Pancreas (tissue), 10 donors: ENCODE measurements around the gene SLC5A6. TPM values are rescaled to one million over a fixed set of nuclear protein-coding genes. Genes with fewer than 3 reads are reported as not detected.

ENCODE experiments used
- ATAC-seq, 4 donors: fragments of 200-7000 bp; cut with Tn5 transposase; one replicate each; pipeline versions ENCODE4 v1.8.0 to v1.9.1; 2020; ENCODE audit warnings: mild to moderate bottlenecking in 4 of 4, moderate library complexity in 4 of 4
- DNase-seq, 6 donors: peaks; one replicate each; pipeline ENCODE4 v3.0.0-alpha.2; 2020
- FAIRE-seq: peaks from 2 replicates; lab custom pipeline; 2012; peaks lifted over from hg19 to GRCh38; lab: Jason Lieb, UNC
- H3K27ac ChIP-seq, 4 donors: fragments of 200-600 bp; sonication (generic); 1 replicate in 3 of 4; 2 replicates in 1 of 4; pipeline versions ENCODE4 v1.5.0 to v1.8.0; 2020
- H3K27me3 ChIP-seq, 4 donors: fragments of 200-600 bp; one replicate each; pipeline ENCODE4 v1.8.0; 2021
- H3K36me3 ChIP-seq, 3 donors: fragments of 200-600 bp; sonication (generic) in 1 of 3; one replicate each; pipeline versions ENCODE4 v1.5.0 to v1.8.0; 2020 to 2021
- H3K4me1 ChIP-seq, 3 donors: fragments of 200-600 bp; one replicate each; pipeline ENCODE4 v1.8.0; 2021
- H3K4me3 ChIP-seq, 4 donors: fragments of 200-600 bp; sonication (generic) in 2 of 4; one replicate each; pipeline versions ENCODE4 v1.5.0 to v1.8.0; 2020 to 2021
- H3K9me3 ChIP-seq, 4 donors: fragments of 200-600 bp; one replicate each; pipeline ENCODE4 v1.8.0; 2021
- CTCF ChIP-seq, 4 donors: fragments of 200-600 bp; sonication (generic) in 3 of 4; IDR thresholded peaks; one replicate each; pipeline versions ENCODE4 v1.5.0 to v1.8.0; 2021; ENCODE audit warnings: antibody characterized with exemption in 4 of 4
- WGBS, 2 donors: extraction: QIAGEN DNeasy Blood & Tissue Kit; methylation state at CpG; one replicate each; pipeline ENCODE4 v1.1.7; 2013; 5-methylcytosine and 5-hydroxymethylcytosine counted together
- intact Hi-C, 3 donors: fragments of 100-400 bp; cut with DNase I; formaldehyde crosslinking; loops; one replicate each; pipeline versions ENCODE4 v1.11.1 to v1.14.2; 2022
- polyA plus RNA-seq, 2 donors: library from polyadenylated mRNA; stranded (reverse); fragments of 200-250 nt; gene quantifications; one replicate each; pipeline ENCODE4 v1.2.3, GENCODE V29; 2013
- total RNA-seq, 6 donors: library from RNA; stranded (reverse); fragmentation: NEBNext Ultra II Directional in 4 of 6; extraction: Animal tissue kit (Norgen Biotek cat#: 25700) in 4 of 6; gene quantifications; one replicate each; pipeline versions ENCODE4 v1.2.1 to v1.2.4, GENCODE V29; 2021 to 2023
- donor health status: healthy with polysubstance abuse.
- donor health status: DM: no; HTN: no; CAD: no; lungs with moderate emphysema.
- donor health status: DM: no; HTN: no; CAD: no.
- donor health status: control.
- donor health status: control.
- donor health status: Bipolar disorder and iron deficiency.
- donor health status: DM: yes; HTN: yes; CAD: no.
- donor health status: DM: no; HTN: no; CAD: no.
- donor health status: DM: no; HTN: no; CAD: no.
- donor health status: DM: yes; HTN: yes; CAD: no.

The SLC5A6 gene
- total and polyA plus RNA-seq, 8 donors: 8.3 to 15.3 (median 14.7) TPM

- Histone ChIP-seq H3K4me3 (no peak overlapping the region), H3K9me3 (no peaks in the 10 kb centered on the region), H3K27me3 (no peaks in the 10 kb centered on the region), H3K27ac (no peak overlapping the region), H3K36me3 (no peaks in the 10 kb centered on the region), H3K4me1 (no peaks in the 10 kb centered on the region)
- FAIRE-seq: no peak
- 76 to 86% methylated on average over 8 of the region's 8 CpGs for WGBS, 2 donors
- no peak for ATAC-seq
- intact Hi-C loops: no loop called here
- TF ChIP-seq CTCF (IDR thresholded peaks at IDR 0.05): no peak
- DNase-seq: peak in 1 of 6 donors; percentile 14
Measured at GRCh38 chr2:27152102-27152795, 59.8 kb downstream of the SLC5A6 start.

- no peaks in the 10 kb centered on the region for H3K4me1 ChIP-seq
- no peak for FAIRE-seq
- intact Hi-C loops: no loop called here
- H3K4me3 ChIP-seq: no peak overlapping the region
- DNase-seq: peak in 1 of 6 donors; percentile 12
- H3K36me3 ChIP-seq: no peaks in the 10 kb centered on the region
- no peak for TF ChIP-seq CTCF (IDR thresholded peaks at IDR 0.05)
- 85 to 90% methylated on average over 8 of the region's 8 CpGs for WGBS, 2 donors
- H3K27ac ChIP-seq: no peak overlapping the region
- H3K9me3 ChIP-seq: no peaks in the 10 kb centered on the region
- H3K27me3 ChIP-seq: no peaks in the 10 kb centered on the region
- no peak for ATAC-seq
Measured at GRCh38 chr2:27150639-27151230, 61.3 kb downstream of the SLC5A6 start.

Other genes starting within 250 kb of the SLC5A6 start
- 10 to 100 TPM in 2 of 6 donors, 1 to 10 TPM in 4; 4.7 to 10.9 (median 8.2) TPM for gene MAPRE3, start 241.6 kb downstream of the SLC5A6 start, total RNA-seq
- gene MAPRE3, start 241.6 kb downstream of the SLC5A6 start, polyA plus RNA-seq: 10 to 100 TPM; 35.7 to 56.8 TPM
- 10 to 100 TPM; 57.3 to 77.1 (median 59.8) TPM for gene TMEM214, start 179.3 kb downstream of the SLC5A6 start, total RNA-seq
- 100 to 1,000 TPM in 1 of 2 donors, 10 to 100 TPM in 1; 72.1 to 109 TPM for gene TMEM214, start 179.3 kb downstream of the SLC5A6 start, polyA plus RNA-seq
- 10 to 100 TPM in 5 of 6 donors, 1 to 10 TPM in 1; 8.2 to 15.5 (median 11.9) TPM for gene AGBL5, start 160.6 kb downstream of the SLC5A6 start, total RNA-seq
- 10 to 100 TPM in 1 of 2 donors, 1 to 10 TPM in 1; 8.7 to 11.6 TPM for gene AGBL5, start 160.6 kb downstream of the SLC5A6 start, polyA plus RNA-seq
- 100 to 1,000 TPM in 3 of 6 donors, 10 to 100 TPM in 3; 76.6 to 148 (median 108) TPM for gene OST4, start 140.6 kb downstream of the SLC5A6 start, total RNA-seq
- 100 to 1,000 TPM; 183 to 188 TPM for gene OST4, start 140.6 kb downstream of the SLC5A6 start, polyA plus RNA-seq
- gene EMILIN1, start 133.7 kb downstream of the SLC5A6 start, total RNA-seq: 10 to 100 TPM in 2 of 6 donors, 1 to 10 TPM in 4; 2.6 to 47.1 (median 7.3) TPM
- 10 to 100 TPM in 1 of 2 donors, 1 to 10 TPM in 1; 3.7 to 15.5 TPM for gene EMILIN1, start 133.7 kb downstream of the SLC5A6 start, polyA plus RNA-seq
- 10 to 100 TPM in 1 of 6 donors, 1 to 10 TPM in 5; 5.1 to 11.7 (median 6.3) TPM for gene KHK, start 125.5 kb downstream of the SLC5A6 start, total RNA-seq
- gene KHK, start 125.5 kb downstream of the SLC5A6 start, polyA plus RNA-seq: 10 to 100 TPM; 10.6 to 16.2 TPM
- 1 to 10 TPM in 1 of 6 donors, under 1 TPM in 4, not detected in 1; 0.42 to 1.1 (median 0.78) TPM for gene CGREF1, start 93.1 kb downstream of the SLC5A6 start, total RNA-seq
- gene CGREF1, start 93.1 kb downstream of the SLC5A6 start, polyA plus RNA-seq: 1 to 10 TPM in 1 of 2 donors, under 1 TPM in 1; 0.49 to 1.2 TPM
- gene ABHD1, start 88.5 kb downstream of the SLC5A6 start, total RNA-seq: under 1 TPM in 5 of 6 donors, not detected in 1; 0.26 to 0.47 (median 0.34) TPM
- under 1 TPM; 0.27 to 0.99 TPM for gene ABHD1, start 88.5 kb downstream of the SLC5A6 start, polyA plus RNA-seq
- gene PREB, start 77.6 kb downstream of the SLC5A6 start, total RNA-seq: 10 to 100 TPM; 24.6 to 38.7 (median 29.6) TPM
- gene PREB, start 77.6 kb downstream of the SLC5A6 start, polyA plus RNA-seq: 10 to 100 TPM; 61.4 to 73.6 TPM
- gene PRR30, start 72.9 kb downstream of the SLC5A6 start, total RNA-seq: not detected
- gene PRR30, start 72.9 kb downstream of the SLC5A6 start, polyA plus RNA-seq: not detected
- gene TCF23, start 63.3 kb downstream of the SLC5A6 start, total RNA-seq: under 1 TPM in 4 of 6 donors, not detected in 2; 0.03 to 0.19 (median 0.04) TPM
- not detected for gene TCF23, start 63.3 kb downstream of the SLC5A6 start, polyA plus RNA-seq
- 10 to 100 TPM; 38.9 to 56.8 (median 48.6) TPM for gene ATRAID, start 227 bp downstream of the SLC5A6 start, total RNA-seq
- gene ATRAID, start 227 bp downstream of the SLC5A6 start, polyA plus RNA-seq: 100 to 1,000 TPM in 1 of 2 donors, 10 to 100 TPM in 1; 68.1 to 106 TPM
- 10 to 100 TPM in 5 of 6 donors, 1 to 10 TPM in 1; 9.6 to 23.4 (median 14.7) TPM for gene CAD, start 5.1 kb upstream of the SLC5A6 start, total RNA-seq
- 10 to 100 TPM; 17.5 to 24.6 TPM for gene CAD, start 5.1 kb upstream of the SLC5A6 start, polyA plus RNA-seq
- under 1 TPM in 1 of 6 donors, not detected in 5; 0.12 TPM for gene SLC30A3, start 50.8 kb upstream of the SLC5A6 start, total RNA-seq
- gene SLC30A3, start 50.8 kb upstream of the SLC5A6 start, polyA plus RNA-seq: under 1 TPM in 1 of 2 donors, not detected in 1; 0.15 TPM
- gene DNAJC5G, start 63.2 kb upstream of the SLC5A6 start, total RNA-seq: under 1 TPM in 1 of 6 donors, not detected in 5; 0.06 TPM
- gene DNAJC5G, start 63.2 kb upstream of the SLC5A6 start, polyA plus RNA-seq: under 1 TPM in 1 of 2 donors, not detected in 1; 0.34 TPM
- gene TRIM54, start 70.2 kb upstream of the SLC5A6 start, total RNA-seq: 1 to 10 TPM in 1 of 6 donors, under 1 TPM in 5; 0.08 to 1.1 (median 0.33) TPM
- under 1 TPM; 0.27 to 0.31 TPM for gene TRIM54, start 70.2 kb upstream of the SLC5A6 start, polyA plus RNA-seq
- 1 to 10 TPM in 1 of 6 donors, under 1 TPM in 5; 0.51 to 1.0 (median 0.76) TPM for gene UCN, start 96.2 kb upstream of the SLC5A6 start, total RNA-seq
- gene UCN, start 96.2 kb upstream of the SLC5A6 start, polyA plus RNA-seq: 1 to 10 TPM; 2.7 to 4.6 TPM
- 10 to 100 TPM; 24.8 to 38.0 (median 32.0) TPM for gene MPV17, start 110.8 kb upstream of the SLC5A6 start, total RNA-seq
- 10 to 100 TPM; 57.3 to 71.8 TPM for gene MPV17, start 110.8 kb upstream of the SLC5A6 start, polyA plus RNA-seq
- 10 to 100 TPM; 21.2 to 30.7 (median 26.7) TPM for gene GTF3C2, start 144.5 kb upstream of the SLC5A6 start, total RNA-seq
- gene GTF3C2, start 144.5 kb upstream of the SLC5A6 start, polyA plus RNA-seq: 10 to 100 TPM; 33.1 to 34.3 TPM
- 10 to 100 TPM; 24.1 to 34.7 (median 31.3) TPM for gene EIF2B4, start 158.1 kb upstream of the SLC5A6 start, total RNA-seq
- 10 to 100 TPM; 69.9 to 98.1 TPM for gene EIF2B4, start 158.1 kb upstream of the SLC5A6 start, polyA plus RNA-seq
- 10 to 100 TPM; 34.3 to 48.6 (median 39.5) TPM for gene SNX17, start 158.3 kb upstream of the SLC5A6 start, total RNA-seq
- gene SNX17, start 158.3 kb upstream of the SLC5A6 start, polyA plus RNA-seq: 10 to 100 TPM; 38.8 to 60.2 TPM
- 10 to 100 TPM in 1 of 6 donors, 1 to 10 TPM in 5; 3.7 to 10.4 (median 7.6) TPM for gene ZNF513, start 168.5 kb upstream of the SLC5A6 start, total RNA-seq
- gene ZNF513, start 168.5 kb upstream of the SLC5A6 start, polyA plus RNA-seq: 10 to 100 TPM; 30.1 to 34.4 TPM
- gene PPM1G, start 197.3 kb upstream of the SLC5A6 start, total RNA-seq: 10 to 100 TPM; 23.6 to 37.8 (median 28.7) TPM
- gene PPM1G, start 197.3 kb upstream of the SLC5A6 start, polyA plus RNA-seq: 10 to 100 TPM; 28.6 to 31.8 TPM
- gene NRBP1, start 216.4 kb upstream of the SLC5A6 start, total RNA-seq: 10 to 100 TPM; 33.5 to 49.5 (median 38.0) TPM
- 10 to 100 TPM; 32.5 to 60.7 TPM for gene NRBP1, start 216.4 kb upstream of the SLC5A6 start, polyA plus RNA-seq
- gene KRTCAP3, start 230.1 kb upstream of the SLC5A6 start, total RNA-seq: 10 to 100 TPM; 21.6 to 36.5 (median 26.6) TPM
- 10 to 100 TPM; 29.5 to 33.0 TPM for gene KRTCAP3, start 230.1 kb upstream of the SLC5A6 start, polyA plus RNA-seq